Endothelial cell of umbilical vein (primary cell): ENCODE results near the gene NHS. TPM values are rescaled to one million over a fixed set of nuclear protein-coding genes. Genes with fewer than 3 reads are reported as not detected.

Source experiments
- BruUV-seq: library from RNA; stranded (reverse); fragments of 400-500 nt; replicated peaks from 2 replicates; lab custom pipeline; 2021; lab: Mats Ljungman, UMichigan
- CTCF ChIA-PET: fragments of 300-600, 350-600 bp; sonication (Branson Sonifier 250); formaldehyde crosslinking; loops from one replicate; lab custom pipeline; 2021; ENCODE audit warnings: antibody characterized with exemption, inconsistent platforms; lab: Charles Lee
- POLR2A ChIA-PET: fragments of 300-600, 350-600 bp; sonication (Branson Sonifier 250); formaldehyde crosslinking; loops from one replicate; lab custom pipeline; 2021; ENCODE audit warnings: antibody characterized with exemption, inconsistent platforms; lab: Charles Lee
- DNase-seq: peaks from one replicate; pipeline ENCODE4 v3.0.0-alpha.2; 2011; ENCODE audit warnings: low read depth, low spot score
- FAIRE-seq: peaks from 2 replicates; lab custom pipeline; 2011; peaks lifted over from hg19 to GRCh38; lab: Jason Lieb, UNC
- H2AFZ ChIP-seq: 2 replicates; pipeline ENCODE4 v1.6.0; 2012; ENCODE audit warnings: low read depth, low read length, control low read depth, inconsistent platforms
- H3K27ac ChIP-seq: 2 replicates; pipeline ENCODE4 v1.5.1; 2011; ENCODE audit warnings: low read depth, mild to moderate bottlenecking, control low read depth, low read length, moderate library complexity; ENCODE audit not compliant: insufficient read depth
- H3K27me3 ChIP-seq, 2 experiments: 2 replicates each; pipeline versions ENCODE4 v1.6.0 to v1.6.1; 2011; ENCODE audit warnings: low read length in 2 of 2, mixed read lengths in 1 of 2; ENCODE audit not compliant: control insufficient read depth in 2 of 2, insufficient read depth in 2 of 2
- H3K36me3 ChIP-seq, 2 experiments: 2 replicates in 1 of 2; 3 replicates in 1 of 2; pipeline ENCODE4 v1.5.1; 2011; ENCODE audit warnings: low read length in 2 of 2, mild to moderate bottlenecking in 1 of 2, moderate library complexity in 1 of 2; ENCODE audit not compliant: control insufficient read depth in 2 of 2, insufficient read depth in 2 of 2; ENCODE audit errors: extremely low read depth in 1 of 2
- H3K4me1 ChIP-seq: 3 replicates; pipeline ENCODE4 v1.5.1; 2011; ENCODE audit warnings: mild to moderate bottlenecking, low read length; ENCODE audit not compliant: control insufficient read depth, insufficient read depth; ENCODE audit errors: extremely low read depth
- H3K4me2 ChIP-seq: 2 replicates; pipeline ENCODE4 v1.6.1; 2011; ENCODE audit warnings: low read length, control low read depth, mixed read lengths; ENCODE audit not compliant: insufficient read depth
- H3K4me3 ChIP-seq, 3 experiments: fragments of 200-600 bp in 1 of 3; sonication (generic), shearing (Covaris generic) in 1 of 3; replicated peaks in 1 of 3; 2 replicates each; pipeline ENCODE4 v1.5.1; 2011 to 2016; ENCODE audit warnings: control low read depth in 3 of 3, low read length in 3 of 3, mild to moderate bottlenecking in 2 of 3, inconsistent platforms in 1 of 3, low read depth in 1 of 3, moderate library complexity in 1 of 3; ENCODE audit not compliant: insufficient read depth in 1 of 3
- H3K79me2 ChIP-seq: 2 replicates; pipeline ENCODE4 v1.6.0; 2012; ENCODE audit warnings: low read length, inconsistent platforms; ENCODE audit not compliant: control insufficient read depth, insufficient read depth
- H3K9ac ChIP-seq: replicated peaks from 2 replicates; pipeline ENCODE3; 2011; ENCODE audit warnings: low read length, control low read depth; ENCODE audit not compliant: insufficient read depth; ENCODE audit errors: extremely low read depth
- H3K9me1 ChIP-seq: replicated peaks from 3 replicates; pipeline ENCODE4 v1.6.0; 2011; ENCODE audit warnings: mild to moderate bottlenecking, low read length; ENCODE audit not compliant: control insufficient read depth, insufficient read depth; ENCODE audit errors: extremely low read depth
- H3K9me3 ChIP-seq: replicated peaks from 2 replicates; pipeline ENCODE4 v1.5.1; 2012; ENCODE audit warnings: low read length, inconsistent platforms; ENCODE audit not compliant: control insufficient read depth, insufficient read depth
- H4K20me1 ChIP-seq: replicated peaks from 2 replicates; pipeline ENCODE3; 2011; ENCODE audit warnings: mild to moderate bottlenecking, low read length; ENCODE audit not compliant: control insufficient read depth, insufficient read depth; ENCODE audit errors: extremely low read depth
- CTCF ChIP-seq, 2 donors: IDR thresholded peaks; 1 replicate in 1 of 2; 2 replicates in 1 of 2; pipeline ENCODE4 v1.5.1; 2011; ENCODE audit warnings: low read length in 2 of 2, mild to moderate bottlenecking in 2 of 2, moderate library complexity in 2 of 2, control low read depth in 1 of 2, inconsistent platforms in 1 of 2, low read depth in 1 of 2; ENCODE audit not compliant: insufficient read depth in 1 of 2; ENCODE audit errors: extremely low read depth in 1 of 2
- EZH2 ChIP-seq: IDR thresholded peaks from 2 replicates; pipeline ENCODE4 v1.6.1; 2012; ENCODE audit warnings: borderline replicate concordance, low read depth, mild to moderate bottlenecking, moderate library complexity, low read length, inconsistent platforms; ENCODE audit not compliant: severe bottlenecking
- FOS ChIP-seq: IDR thresholded peaks from 2 replicates; pipeline ENCODE4 v1.6.1; 2011; ENCODE audit warnings: mild to moderate bottlenecking, low read length, moderate library complexity, borderline replicate concordance; ENCODE audit not compliant: insufficient read depth
- GATA2 ChIP-seq: IDR thresholded peaks from 2 replicates; pipeline ENCODE4 v1.7.0; 2011; ENCODE audit warnings: low read depth, mild to moderate bottlenecking, moderate library complexity, mixed read lengths, low read length; ENCODE audit not compliant: insufficient read length, insufficient read depth
- JUN ChIP-seq: IDR thresholded peaks from 2 replicates; pipeline ENCODE4 v1.6.1; 2011; ENCODE audit warnings: borderline replicate concordance, low read depth; ENCODE audit not compliant: insufficient read length, insufficient read depth
- MAX ChIP-seq: IDR thresholded peaks from 2 replicates; pipeline ENCODE4 v1.6.1; 2011; ENCODE audit not compliant: insufficient read depth, insufficient read length
- MYC ChIP-seq: IDR thresholded peaks from one replicate; pipeline ENCODE4 v1.6.1; 2011; ENCODE audit warnings: mild to moderate bottlenecking, low read depth, low read length
- POLR2A ChIP-seq: IDR thresholded peaks from 2 replicates; pipeline ENCODE4 v1.6.1; 2012; ENCODE audit warnings: low read depth, mild to moderate bottlenecking, control low read depth, low read length
- POLR2AphosphoS5 ChIP-seq: IDR thresholded peaks from 2 replicates; pipeline ENCODE4 v1.6.1; 2012; ENCODE audit warnings: low read depth, mild to moderate bottlenecking, control low read depth, low read length, moderate library complexity; ENCODE audit not compliant: insufficient read depth
- dilution Hi-C: fragments of 300-500 bp; cut with MboI; formaldehyde crosslinking; loops from one replicate; pipeline ENCODE4 v1.15.0; 2019; ENCODE audit warnings: low sequenced_read_pairs; ENCODE audit not compliant: extremely low pct_ligation_motif_present
- intact Hi-C: fragments of 100-400 bp; cut with micrococcal nuclease; formaldehyde crosslinking; loops from one replicate; pipeline ENCODE4 v1.10.0; 2022
- polyA plus RNA-seq, 4 experiments: library from polyadenylated mRNA; depleted of rRNA in 3 of 4; stranded (reverse) in 3 of 4; unstranded in 1 of 4; fragments of >200 nt; gene quantifications; 2 replicates each; pipeline versions ENCODE4 v1.2.1 to v1.2.3, GENCODE V29; 2011 to 2012; ENCODE audit warnings: missing spikeins in 1 of 4
- total RNA-seq: library from RNA; stranded (reverse); gene quantifications from 2 replicates; pipeline ENCODE4 v1.2.3, GENCODE V29; 2021

The NHS gene
- total and polyA plus RNA-seq, 2 donors (not counting 3 experiments of a cell fraction or from before 2014, with no cell fraction given): 0.07 to 0.46 TPM

- H3K9me1 ChIP-seq: no peaks in the 10 kb centered on the region
- CTCF ChIA-PET: no interaction called here
- POLR2A ChIA-PET: no interaction called here
- no peaks in the 10 kb centered on the region for H4K20me1 ChIP-seq
- no peak for TF ChIP-seq CTCF (IDR thresholded peaks at IDR 0.05; ENCODE audit: extremely low read depth in 1 of 2, insufficient read depth in 1 of 2, low read depth in 1 of 2, low read length in 2 of 2)
- TF ChIP-seq MYC: no peak
- no peak for TF ChIP-seq MAX
- TF ChIP-seq POLR2A: no peak
- TF ChIP-seq JUN: no peak
- TF ChIP-seq POLR2AphosphoS5: no peak
- no peak for TF ChIP-seq EZH2
- TF ChIP-seq GATA2: no peak
- TF ChIP-seq FOS: no peak
- intact Hi-C loops: loop anchor here (1.0 to 5.0 kb wide), 3 partner anchors 146 to 314 kb away; no protein-coding TSS in a partner anchor
- H2AFZ ChIP-seq: no peak overlapping the region
- FAIRE-seq (no peak), DNase-seq (peak; percentile 15)
- H3K4me1 ChIP-seq: no peaks in the 10 kb centered on the region
- H3K79me2 ChIP-seq: no peaks in the 10 kb centered on the region
- no peak overlapping the region for H3K27ac ChIP-seq
- BruUV-seq: no TSS peak
- H3K4me3 ChIP-seq: peak overlapping the region in 1 of 3 experiments; percentile 30
- H3K4me2 ChIP-seq: peak overlapping the region; percentile 50
- H3K36me3 ChIP-seq: no peaks in the 10 kb centered on the region
- H3K27me3 ChIP-seq: peaks cover 13 to 27% of the 10 kb centered on the region in 2 experiments
- H3K9ac ChIP-seq: no peak overlapping the region
- dilution Hi-C loops: no loop called here
- no peaks in the 10 kb centered on the region for H3K9me3 ChIP-seq
These were observed 834 bp downstream of the NHS start for GRCh38 chrX:17375637-17376430.
